WERI-Rb-1 (cell line): ENCODE measurements around the gene KLHL29.

Source experiments
- DNase-seq: peaks from one replicate; pipeline ENCODE4 v3.0.0-alpha.2; 2020
- H3K27ac ChIP-seq: fragments of 250-450 bp; sonication (Bioruptor Pico); 2 replicates; pipeline ENCODE4 v1.5.1; 2020; ENCODE audit warnings: mild to moderate bottlenecking, moderate library complexity
- H3K27me3 ChIP-seq: fragments of 250-450 bp; sonication (Bioruptor Pico); 2 replicates; pipeline ENCODE4 v1.5.1; 2021; ENCODE audit warnings: mild to moderate bottlenecking, low read depth, moderate library complexity; ENCODE audit not compliant: insufficient read depth, severe bottlenecking
- H3K36me3 ChIP-seq: fragments of 250-450 bp; sonication (Bioruptor Pico); 2 replicates; pipeline ENCODE4 v1.5.1; 2020; ENCODE audit warnings: mild to moderate bottlenecking, moderate library complexity
- H3K4me3 ChIP-seq: 2 replicates; pipeline ENCODE4 v1.5.1; 2011; ENCODE audit warnings: low read depth, mild to moderate bottlenecking, control low read depth, low read length
- H3K9me3 ChIP-seq: fragments of 250-450 bp; sonication (Bioruptor Pico); 2 replicates; pipeline ENCODE4 v1.5.1; 2021; ENCODE audit warnings: mild to moderate bottlenecking, moderate library complexity; ENCODE audit not compliant: severe bottlenecking
- TF ChIP-seq, protein P1 (sequence below): IDR thresholded peaks from 2 replicates; pipeline ENCODE4 v1.5.1; 2011; ENCODE audit warnings: low read depth, mild to moderate bottlenecking, control low read depth, inconsistent platforms, low read length

Gene KLHL29

DNA sequence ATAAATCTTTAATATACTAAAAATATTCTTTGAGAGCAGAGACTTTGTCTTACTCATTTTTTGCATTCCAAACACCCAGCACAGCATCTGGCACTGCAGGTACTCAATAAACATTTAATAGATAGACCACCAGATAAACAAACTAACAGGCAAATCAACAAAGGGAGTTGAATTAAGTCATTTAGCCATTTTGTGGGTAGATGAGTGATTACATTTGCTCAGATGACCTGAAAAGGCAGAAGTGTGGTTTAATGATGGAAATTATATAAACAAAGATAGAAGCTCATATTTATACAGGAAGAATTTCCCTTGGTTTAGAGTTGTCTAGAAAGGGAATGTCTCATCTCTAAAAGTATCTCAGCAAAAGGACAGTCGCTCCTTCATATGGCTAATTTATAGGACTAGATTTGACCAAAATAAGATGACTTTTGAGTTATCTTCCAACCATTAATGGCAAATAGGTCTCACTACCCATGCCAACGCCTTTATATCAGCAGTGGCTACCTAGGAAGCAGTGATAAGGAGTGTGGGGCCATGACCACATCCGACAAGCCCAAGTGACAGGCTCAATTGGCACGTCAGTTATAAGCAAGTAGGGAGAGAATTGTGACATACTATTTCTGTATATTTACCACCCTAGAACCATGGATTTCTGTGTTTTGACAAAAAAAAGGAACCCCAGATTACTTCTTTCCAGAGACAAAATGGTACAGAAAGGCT lies 368.5 kb downstream of the KLHL29 start:
- TF ChIP-seq, protein P1, sequence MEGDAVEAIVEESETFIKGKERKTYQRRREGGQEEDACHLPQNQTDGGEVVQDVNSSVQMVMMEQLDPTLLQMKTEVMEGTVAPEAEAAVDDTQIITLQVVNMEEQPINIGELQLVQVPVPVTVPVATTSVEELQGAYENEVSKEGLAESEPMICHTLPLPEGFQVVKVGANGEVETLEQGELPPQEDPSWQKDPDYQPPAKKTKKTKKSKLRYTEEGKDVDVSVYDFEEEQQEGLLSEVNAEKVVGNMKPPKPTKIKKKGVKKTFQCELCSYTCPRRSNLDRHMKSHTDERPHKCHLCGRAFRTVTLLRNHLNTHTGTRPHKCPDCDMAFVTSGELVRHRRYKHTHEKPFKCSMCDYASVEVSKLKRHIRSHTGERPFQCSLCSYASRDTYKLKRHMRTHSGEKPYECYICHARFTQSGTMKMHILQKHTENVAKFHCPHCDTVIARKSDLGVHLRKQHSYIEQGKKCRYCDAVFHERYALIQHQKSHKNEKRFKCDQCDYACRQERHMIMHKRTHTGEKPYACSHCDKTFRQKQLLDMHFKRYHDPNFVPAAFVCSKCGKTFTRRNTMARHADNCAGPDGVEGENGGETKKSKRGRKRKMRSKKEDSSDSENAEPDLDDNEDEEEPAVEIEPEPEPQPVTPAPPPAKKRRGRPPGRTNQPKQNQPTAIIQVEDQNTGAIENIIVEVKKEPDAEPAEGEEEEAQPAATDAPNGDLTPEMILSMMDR: no peak
- peaks cover 19% of the 10 kb centered on the region for H3K36me3 ChIP-seq
- no peak overlapping the region for H3K27ac ChIP-seq
- DNase-seq: no peak
- H3K27me3 ChIP-seq: no peaks in the 10 kb centered on the region
- H3K4me3 ChIP-seq: no peak overlapping the region
- no peaks in the 10 kb centered on the region for H3K9me3 ChIP-seq

DNA sequence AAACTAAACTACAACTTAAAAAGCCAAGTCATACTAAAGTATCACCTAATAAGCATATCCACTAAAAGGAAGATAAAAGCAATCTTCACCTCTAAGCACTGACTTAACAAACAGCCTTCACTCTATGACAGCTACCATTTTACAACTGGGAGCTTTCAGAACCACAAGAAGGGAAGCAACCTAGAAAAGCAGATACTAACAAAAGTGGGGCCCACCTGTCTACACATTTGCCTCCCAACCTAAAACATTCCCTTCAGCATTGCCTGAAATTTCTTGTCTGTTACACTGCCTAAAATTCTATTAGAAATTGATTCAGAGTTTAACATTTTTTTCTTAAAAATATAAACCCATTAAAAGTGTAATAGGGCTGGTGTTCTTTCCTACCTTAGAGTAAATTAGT lies 370.0 kb downstream of the KLHL29 start:
- Histone ChIP-seq H3K9me3 (no peaks in the 10 kb centered on the region), H3K27ac (no peak overlapping the region), H3K4me3 (no peak overlapping the region), H3K36me3 (peaks cover 19% of the 10 kb centered on the region), H3K27me3 (no peaks in the 10 kb centered on the region)
- TF ChIP-seq, protein P1: no peak
- DNase-seq: no peak

DNA sequence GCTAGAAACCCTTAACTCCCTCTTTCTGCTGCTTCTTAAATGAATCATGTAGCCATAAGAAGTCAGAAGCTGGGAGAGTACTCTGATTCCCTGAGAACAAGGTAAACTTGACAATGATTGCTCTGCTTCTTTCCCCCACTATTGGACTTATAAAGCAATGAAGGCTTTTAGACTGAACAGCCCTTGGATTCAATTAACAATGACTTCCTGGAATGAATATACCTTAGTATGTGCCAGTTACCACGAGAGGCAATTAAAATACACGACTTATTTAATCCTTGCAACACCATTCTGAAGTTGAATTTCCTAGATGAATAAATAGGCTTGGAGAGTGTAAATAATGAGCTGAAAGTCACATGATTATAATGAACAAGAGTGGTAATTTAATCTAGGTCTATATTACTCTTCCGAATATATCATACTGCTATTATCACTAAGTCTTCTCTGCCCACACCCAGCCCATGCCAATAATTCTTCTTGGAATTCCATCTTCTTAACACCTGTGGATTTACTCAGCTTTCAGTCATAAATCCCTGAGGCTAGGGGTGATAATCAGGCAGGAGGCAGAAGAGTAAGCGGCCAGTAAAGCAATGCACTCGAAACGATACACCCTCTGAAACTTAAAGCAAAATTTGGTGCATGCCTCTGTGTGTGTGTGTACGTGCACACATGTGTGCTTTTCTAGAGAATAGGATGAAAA lies 371.8 kb downstream of the KLHL29 start:
- Histone ChIP-seq H3K9me3 (no peaks in the 10 kb centered on the region), H3K4me3 (no peak overlapping the region), H3K27me3 (no peaks in the 10 kb centered on the region), H3K27ac (no peak overlapping the region), H3K36me3 (peaks cover 23% of the 10 kb centered on the region)
- peak; percentile 45 for DNase-seq
- TF ChIP-seq, protein P1: no peak

DNA sequence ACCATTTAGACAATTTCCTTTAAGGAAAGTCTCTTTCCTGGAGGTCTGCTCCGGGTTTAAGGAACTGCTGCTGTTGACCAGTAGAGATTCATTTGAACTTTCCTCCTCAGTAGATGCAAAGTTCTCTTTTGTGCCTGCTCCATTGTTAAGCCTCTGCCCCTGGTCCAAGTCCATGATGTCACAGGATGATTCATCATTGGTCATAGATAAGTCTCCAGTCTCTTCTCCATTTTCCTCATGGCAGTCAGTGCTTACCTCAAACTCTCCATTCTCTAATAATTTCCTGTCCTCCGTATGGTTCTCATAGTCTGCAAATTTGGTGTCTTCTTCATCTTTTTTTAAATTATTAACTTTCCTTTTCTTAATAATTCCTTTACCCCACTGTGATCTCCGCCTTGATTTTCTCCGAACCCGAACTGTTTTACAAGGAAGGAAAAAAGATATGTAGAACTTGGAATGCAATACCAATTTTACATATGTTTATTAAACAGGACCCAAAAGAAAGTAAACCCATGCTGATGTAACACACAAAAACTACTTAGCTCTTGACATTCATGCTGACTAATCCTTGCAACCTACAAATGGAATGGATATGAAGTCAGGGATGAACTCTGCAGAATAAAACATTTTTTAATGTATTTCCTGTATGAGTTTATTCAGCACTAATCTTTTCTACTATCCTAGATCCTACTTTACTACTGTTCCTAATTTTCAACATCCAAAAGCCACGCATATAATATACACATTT lies 372.9 kb downstream of the KLHL29 start:
- no peak overlapping the region for H3K27ac ChIP-seq
- no peaks in the 10 kb centered on the region for H3K9me3 ChIP-seq
- TF ChIP-seq, protein P1: no peak
- H3K27me3 ChIP-seq: no peaks in the 10 kb centered on the region
- no peak overlapping the region for H3K4me3 ChIP-seq
- no peak for DNase-seq
- H3K36me3 ChIP-seq: peaks cover 26% of the 10 kb centered on the region
